Activated CD4-positive, alpha-beta T cell treated with anti-CD3 and anti-CD28 coated beads for 1 hour (primary cell): ENCODE results near the gene NDUFA13.
A peak's percentile ranks its signal among the peaks of the same experiment; 100 is the strongest.

Experiments
- DNase-seq: peaks from one replicate; pipeline ENCODE4 v3.0.0-alpha.2; 2020

Gene NDUFA13

GRCh38 chr19:19513682-19514081 is 2.3 kb upstream of the NDUFA13 start:
- DNase-seq: no peak

GRCh38 chr19:19514215-19514657 is 1.8 kb upstream of the NDUFA13 start:
- no peak for DNase-seq

DNA sequence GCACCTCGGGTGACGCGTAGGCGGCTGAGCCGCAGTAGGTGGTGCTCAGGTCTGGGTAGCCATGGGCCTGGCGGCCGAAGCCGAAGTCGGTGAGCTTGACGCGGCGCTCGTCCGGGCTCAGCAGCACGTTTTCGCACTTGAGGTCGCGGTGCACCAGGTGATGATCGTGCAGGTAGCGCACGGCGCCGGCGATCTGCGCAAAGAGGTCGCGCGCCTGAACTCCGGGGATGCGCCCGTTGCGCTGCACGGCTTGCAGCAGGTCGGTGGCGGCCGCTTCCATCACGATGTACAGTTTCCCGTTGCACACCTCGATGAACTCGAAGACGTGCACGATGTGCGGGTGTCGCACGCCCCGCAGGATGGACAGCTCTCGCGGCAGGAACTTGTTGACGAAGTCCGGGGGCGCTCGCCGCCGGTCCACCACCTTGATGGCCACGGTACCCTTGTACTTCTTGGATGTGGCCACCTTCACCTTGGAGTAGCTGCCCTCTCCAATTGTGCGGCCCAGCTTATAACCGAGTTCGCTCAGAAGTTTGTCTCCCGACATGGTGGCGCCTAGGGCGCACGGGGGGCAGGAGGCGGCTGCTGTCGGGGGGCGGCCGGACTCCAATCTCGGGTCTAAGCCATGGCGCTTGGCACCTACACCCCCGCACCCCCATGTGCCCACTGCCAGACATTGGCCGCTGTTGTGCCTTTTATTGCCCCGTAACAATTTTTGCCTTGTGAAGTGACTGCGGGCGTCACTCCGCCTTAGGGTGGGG is 964 bp upstream of the NDUFA13 start, which contains the start of gene TSSK6:
TSSK6 (minus strand) TSS at position 668 of the 761 bp plus-strand sequence; CDS start at position 547, 121 bp downstream.
- no peak for DNase-seq

- no peak for DNase-seq
Observed at GRCh38 chr19:19517235-19517619, 1.2 kb downstream of the NDUFA13 start.

- no peak for DNase-seq
Observed at GRCh38 chr19:19520989-19521388, 5.0 kb downstream of the NDUFA13 start.

GRCh38 chr19:19523177-19523576 is 7.2 kb downstream of the NDUFA13 start:
- no peak for DNase-seq

- DNase-seq: no peak
Observed at GRCh38 chr19:19524053-19524452, 8.0 kb downstream of the NDUFA13 start.

GRCh38 chr19:19525611-19526380 is 9.8 kb downstream of the NDUFA13 start:
- DNase-seq: no peak

- no peak for DNase-seq
Observed at GRCh38 chr19:19526581-19527370, 10.8 kb downstream of the NDUFA13 start.

GRCh38 chr19:19527371-19527656 is 11.3 kb downstream of the NDUFA13 start:
- no peak for DNase-seq

DNA sequence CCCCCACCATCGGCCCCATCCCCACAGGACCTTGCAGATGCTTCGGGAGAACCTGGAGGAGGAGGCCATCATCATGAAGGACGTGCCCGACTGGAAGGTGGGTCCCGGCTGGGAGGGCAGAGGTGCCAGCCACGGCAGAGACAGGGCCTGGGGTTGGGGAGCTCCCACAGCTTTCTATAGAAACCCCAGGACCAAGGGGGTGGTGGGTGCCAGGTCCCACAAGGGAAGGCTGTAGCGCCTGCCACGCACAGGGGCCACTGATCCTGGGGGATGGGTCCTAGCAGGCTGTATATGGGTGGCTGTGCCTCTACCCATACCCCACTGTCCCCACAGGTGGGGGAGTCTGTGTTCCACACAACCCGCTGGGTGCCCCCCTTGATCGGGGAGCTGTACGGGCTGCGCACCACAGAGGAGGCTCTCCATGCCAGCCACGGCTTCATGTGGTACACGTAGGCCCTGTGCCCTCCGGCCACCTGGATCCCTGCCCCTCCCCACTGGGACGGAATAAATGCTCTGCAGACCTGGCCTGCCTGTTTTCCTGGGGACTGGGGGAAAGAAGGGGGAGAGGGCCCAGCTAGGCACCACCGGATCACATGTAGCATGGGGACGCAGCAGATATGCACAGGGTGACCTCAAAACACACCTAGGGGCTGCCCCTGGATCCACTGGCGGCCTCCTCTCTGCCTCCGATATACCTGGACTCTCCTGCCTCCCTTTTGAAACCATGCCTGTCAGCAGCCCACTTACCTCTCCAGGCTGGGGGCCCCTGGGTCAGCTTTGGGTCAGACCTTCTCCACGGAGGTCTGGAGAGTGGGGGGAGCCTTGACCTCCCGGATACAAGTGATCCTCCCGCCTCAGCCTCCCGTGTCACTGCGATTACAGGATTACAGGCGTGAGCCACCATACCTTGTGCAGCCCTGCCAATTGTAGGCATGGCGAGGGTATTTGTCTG is 11.9 kb downstream of the NDUFA13 start:
- DNase-seq: no peak

DNA sequence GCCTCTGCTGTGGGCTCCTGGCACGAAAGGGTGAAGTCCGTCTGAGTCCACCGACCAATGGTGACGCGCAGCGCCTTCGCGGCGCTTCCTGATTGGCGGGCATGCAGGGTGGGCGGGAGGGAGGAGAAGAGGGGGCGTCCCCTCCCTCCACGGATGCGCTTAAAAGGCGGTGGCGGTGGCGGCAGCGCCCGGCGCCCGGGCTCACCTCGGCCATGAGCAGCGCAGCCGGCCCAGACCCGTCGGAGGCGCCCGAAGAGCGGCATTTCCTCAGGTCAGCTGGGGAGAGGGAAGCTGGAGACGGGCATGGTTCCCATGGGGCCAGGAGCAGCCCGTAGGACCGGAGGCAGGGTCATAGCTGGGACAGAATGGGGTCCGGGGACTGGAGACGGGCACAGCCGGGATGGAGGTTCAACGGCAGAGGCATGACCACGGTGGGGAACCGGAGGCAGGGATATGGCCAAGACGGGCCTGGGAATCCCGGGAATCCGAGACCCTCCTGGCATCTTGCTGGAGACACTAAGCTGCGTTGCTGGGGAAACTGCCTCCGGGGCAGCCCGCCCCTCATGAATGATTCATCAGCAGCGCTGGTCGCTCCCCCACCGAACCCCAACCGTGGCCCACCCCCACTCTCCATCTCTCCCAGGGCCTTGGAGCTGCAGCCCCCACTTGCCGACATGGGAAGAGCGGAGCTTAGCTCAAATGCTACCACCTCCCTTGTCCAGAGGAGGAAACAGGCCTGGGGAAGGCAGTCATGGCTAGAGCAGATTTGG is 12.9 kb downstream of the NDUFA13 start, which contains the start of gene YJEFN3:
YJEFN3 (plus strand) TSS at position 191 of the 770 bp plus-strand sequence; CDS start at position 213, 22 bp downstream.
- DNase-seq: no peak

DNA sequence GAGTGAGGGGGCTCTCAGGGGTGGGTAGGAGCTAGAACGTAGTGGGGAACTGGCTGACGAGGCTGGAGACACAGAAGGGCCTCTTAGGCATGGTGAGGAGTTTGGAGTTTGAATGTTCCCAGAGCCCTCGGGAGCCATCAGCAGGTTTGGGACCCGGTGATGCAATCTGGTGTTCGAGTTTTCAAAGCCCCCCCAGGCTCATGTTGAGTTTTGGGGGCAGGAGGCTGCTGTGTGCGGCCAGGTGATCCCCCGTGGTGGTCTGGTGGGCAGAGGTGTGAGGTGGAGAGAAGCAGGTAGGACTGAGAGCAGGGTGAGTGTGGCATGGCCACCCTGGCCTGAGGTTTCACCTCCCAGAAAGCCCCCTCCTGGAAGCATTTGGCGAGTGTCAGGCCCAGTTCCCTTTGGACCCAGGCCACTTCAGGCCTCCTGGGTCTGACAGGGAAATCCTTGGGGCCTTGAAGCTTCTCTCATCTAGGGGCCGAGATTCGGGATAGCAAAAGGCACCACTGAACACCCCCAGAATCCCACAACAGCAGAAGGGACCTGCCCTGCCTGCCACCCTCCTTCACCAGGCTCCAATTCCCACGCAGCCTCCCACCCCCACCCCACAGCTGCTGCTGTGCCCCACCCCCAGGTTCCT is 13.9 kb downstream of the NDUFA13 start:
- DNase-seq: no peak

- DNase-seq: no peak
Observed at GRCh38 chr19:19530423-19530804, 14.4 kb downstream of the NDUFA13 start.

DNA sequence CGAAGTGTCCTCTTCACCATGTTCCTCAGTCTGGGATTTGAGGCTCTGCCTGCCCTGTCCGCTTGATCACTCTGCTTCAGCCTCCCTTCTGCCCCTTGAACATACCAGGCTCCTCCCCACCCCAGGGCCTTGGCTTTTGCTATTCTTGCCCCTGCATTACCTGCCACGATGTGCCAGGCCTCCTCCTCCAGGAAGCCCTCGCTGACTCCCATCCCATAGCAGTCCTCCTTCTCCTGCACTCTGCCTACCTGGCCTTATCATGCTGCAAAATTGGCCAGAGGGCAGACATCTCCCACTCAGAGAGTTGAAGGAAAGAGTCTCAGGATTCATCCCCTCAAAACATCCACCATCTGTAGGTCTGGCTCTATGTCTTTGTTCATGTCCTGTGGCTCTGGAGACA is 14.9 kb downstream of the NDUFA13 start:
- DNase-seq: no peak

DNA sequence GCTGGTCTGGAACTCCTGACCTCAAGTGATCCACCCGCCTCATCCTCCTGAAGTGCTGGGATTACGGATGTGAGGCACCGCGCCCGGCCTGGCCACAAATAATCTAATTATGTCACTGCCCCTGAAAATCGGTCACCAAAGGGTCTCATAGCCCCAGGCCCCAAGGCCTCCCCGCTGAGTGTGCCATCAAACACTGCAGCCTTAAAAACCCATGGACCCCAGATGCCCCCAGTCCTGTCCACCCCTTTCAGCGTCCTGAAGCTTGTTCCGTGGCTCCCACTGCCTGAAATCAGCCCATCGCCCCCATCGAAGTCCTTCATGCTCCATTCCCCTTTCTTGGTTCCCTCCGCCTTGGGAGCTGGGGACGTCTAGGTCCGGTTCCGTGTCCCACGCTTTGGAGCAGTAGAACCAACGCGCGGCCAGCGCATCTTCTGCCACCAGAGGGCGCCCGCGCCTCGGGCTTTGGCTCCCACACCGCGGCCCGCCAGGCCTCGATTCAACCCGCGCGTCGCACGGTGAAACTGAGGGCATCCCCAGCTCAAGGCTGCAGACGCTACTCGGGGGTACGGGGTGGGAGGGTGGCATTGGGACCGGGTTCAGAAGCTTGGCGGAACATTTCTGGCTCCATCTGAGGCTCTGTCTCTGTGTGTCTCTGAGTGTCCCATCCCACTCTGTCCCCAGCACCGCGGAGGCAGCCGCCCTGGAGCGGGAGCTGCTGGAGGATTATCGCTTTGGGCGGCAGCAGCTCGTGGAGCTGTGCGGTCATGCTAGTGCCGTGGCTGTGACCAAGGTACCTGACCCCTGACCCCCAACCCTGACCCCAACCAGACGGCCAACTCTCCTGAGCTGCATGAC is 16.2 kb downstream of the NDUFA13 start:
- DNase-seq: peak; percentile 82

GRCh38 chr19:19532806-19533701 is 17.0 kb downstream of the NDUFA13 start:
- DNase-seq: no peak

GRCh38 chr19:19533841-19534240 is 17.8 kb downstream of the NDUFA13 start:
- DNase-seq: no peak
